IPS DF 19.7 (cell line): ENCODE results near the gene XRCC6.
"Not testable (repeated sequence)": the region's sequence is repeated elsewhere in the genome, so short reads cannot be mapped to it uniquely, and the experiment has no call there.

Experiments
- DNase-seq: peaks from one replicate; pipeline ENCODE4 v3.0.0-alpha.2; 2013; ENCODE audit warnings: low read depth, low spot score

The XRCC6 gene

GRCh38 chr22:41686890-41687289 is 65.8 kb downstream of the XRCC6 start:
- not testable (repeated sequence) for DNase-seq

GRCh38 chr22:41687901-41688364 is 66.8 kb downstream of the XRCC6 start:
- no peak for DNase-seq

GRCh38 chr22:41688365-41689211 is 67.5 kb downstream of the XRCC6 start, which contains the start of gene SNU13:
SNU13 (minus strand) TSS chr22:41688867; CDS start chr22:41688796, 71 bp downstream.
- DNase-seq = peak; percentile 71

- DNase-seq = no peak
Measured at GRCh38 chr22:41690476-41690875, 69.4 kb downstream of the XRCC6 start.

GRCh38 chr22:41695211-41695610 is 74.1 kb downstream of the XRCC6 start:
- DNase-seq = no peak

- no peak for DNase-seq
Measured at GRCh38 chr22:41696703-41697102, 75.6 kb downstream of the XRCC6 start.

GRCh38 chr22:41697126-41697775 is 76.2 kb downstream of the XRCC6 start:
- DNase-seq = peak; percentile 52

GRCh38 chr22:41699264-41700107 is 78.4 kb downstream of the XRCC6 start, which contains the start of gene MEI1:
MEI1 (plus strand) TSS chr22:41699503; CDS start chr22:41699539, 36 bp downstream.
- no peak for DNase-seq

GRCh38 chr22:41700108-41700364 is 78.9 kb downstream of the XRCC6 start:
- DNase-seq = no peak

GRCh38 chr22:41702763-41703162 is 81.7 kb downstream of the XRCC6 start:
- no peak for DNase-seq

- no peak for DNase-seq
Measured at GRCh38 chr22:41709341-41709740, 88.2 kb downstream of the XRCC6 start.

- DNase-seq = no peak
Measured at GRCh38 chr22:41713004-41713403, 91.9 kb downstream of the XRCC6 start.
